HG03439 (cell line): Measurements from ENCODE around the gene C1orf56.
"Not testable (repeated sequence)": the region's sequence is repeated elsewhere in the genome, so short reads cannot be mapped to it uniquely, and the experiment has no call there.

Experiments used
- ATAC-seq: cut with Tn5 transposase; IDR thresholded peaks from one replicate; pipeline ENCODE4 v1.9.1; 2021; ENCODE audit warnings: mild to moderate bottlenecking, moderate library complexity; ENCODE audit not compliant: unreplicated experiment

Gene C1orf56

DNA sequence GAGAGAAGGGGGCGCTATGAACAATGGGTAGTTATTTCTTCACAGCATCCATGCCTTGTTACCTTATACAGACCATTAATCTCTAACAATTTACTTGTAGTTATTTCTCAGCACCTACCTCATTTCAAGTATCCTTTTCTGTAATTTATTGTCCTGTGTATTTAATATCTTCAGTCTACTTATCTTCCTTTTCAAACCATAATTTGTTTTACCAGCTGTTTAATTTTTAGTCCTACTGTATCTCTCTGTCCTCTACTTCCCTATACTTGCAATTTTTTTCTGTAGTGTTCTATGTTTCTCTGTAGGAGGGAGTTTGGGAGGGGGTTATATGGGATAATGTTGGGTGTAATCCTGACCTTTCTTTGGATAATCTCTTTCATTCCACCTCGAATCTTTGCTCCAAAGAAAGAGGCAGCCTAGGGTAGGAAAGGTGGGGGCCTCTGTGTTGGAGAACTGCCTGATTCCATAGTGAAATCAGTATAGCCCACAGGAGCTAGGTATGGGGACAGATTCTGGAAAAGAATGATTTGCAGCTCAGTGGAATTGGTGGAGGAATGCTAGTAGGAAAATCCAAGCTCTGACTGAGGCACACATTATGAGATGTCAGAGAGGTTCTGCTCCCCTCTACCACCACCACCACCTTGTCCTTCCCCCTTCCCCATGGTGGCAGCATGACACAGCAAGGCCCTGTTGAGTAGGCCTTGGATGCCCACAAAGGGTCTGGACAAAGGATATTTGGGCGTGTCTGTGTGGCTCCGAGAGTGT is 13.3 kb downstream of the C1orf56 start:
- no peak for ATAC-seq

DNA sequence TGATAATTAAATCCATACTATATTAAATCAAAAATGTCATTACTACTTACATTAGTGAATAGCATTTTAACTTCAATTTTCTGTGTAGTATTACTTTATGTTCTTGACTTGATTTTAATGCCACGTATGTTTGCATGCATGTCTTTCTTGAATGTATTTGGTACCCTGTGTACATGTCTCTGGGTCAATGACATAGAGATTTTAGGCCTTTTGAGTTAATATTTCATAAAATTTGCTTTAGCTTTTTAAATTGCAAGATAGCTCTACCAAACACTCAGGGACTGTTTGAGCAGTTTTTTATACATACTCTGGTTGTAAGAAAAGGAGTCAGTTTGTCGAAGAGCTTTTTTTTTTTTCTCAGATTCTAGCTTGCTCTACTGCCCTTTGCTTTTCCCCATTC is 14.2 kb downstream of the C1orf56 start:
- no peak for ATAC-seq

DNA sequence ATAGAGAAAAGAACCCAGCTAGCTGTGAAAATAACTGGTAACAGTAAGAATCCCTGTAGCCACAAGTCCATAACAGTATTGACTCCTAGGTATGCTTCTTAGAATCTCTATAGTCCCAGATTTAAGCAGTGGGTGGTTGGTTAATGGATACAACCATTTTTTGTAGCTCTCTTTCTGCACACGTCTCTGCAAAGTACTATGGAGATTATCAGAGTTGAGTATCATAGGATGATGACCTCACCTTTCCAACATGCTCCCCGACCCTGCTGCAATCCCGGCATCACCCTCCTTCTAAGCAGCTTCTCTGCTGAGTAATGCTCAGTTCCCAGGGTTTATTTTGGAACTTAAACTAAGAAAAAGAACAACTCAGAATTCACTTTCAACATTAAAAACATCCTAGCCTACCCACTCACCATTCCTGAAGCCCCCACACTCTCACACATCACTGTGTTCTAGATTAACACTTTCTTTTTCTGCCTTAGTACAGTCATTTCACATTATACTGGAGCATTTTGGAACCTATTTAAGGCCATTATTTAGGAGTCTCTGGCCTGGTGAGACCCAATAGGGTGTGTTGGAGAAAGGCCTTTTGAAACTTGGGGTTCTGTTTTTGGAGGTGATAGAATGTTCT is 15.3 kb downstream of the C1orf56 start:
- no peak for ATAC-seq

DNA sequence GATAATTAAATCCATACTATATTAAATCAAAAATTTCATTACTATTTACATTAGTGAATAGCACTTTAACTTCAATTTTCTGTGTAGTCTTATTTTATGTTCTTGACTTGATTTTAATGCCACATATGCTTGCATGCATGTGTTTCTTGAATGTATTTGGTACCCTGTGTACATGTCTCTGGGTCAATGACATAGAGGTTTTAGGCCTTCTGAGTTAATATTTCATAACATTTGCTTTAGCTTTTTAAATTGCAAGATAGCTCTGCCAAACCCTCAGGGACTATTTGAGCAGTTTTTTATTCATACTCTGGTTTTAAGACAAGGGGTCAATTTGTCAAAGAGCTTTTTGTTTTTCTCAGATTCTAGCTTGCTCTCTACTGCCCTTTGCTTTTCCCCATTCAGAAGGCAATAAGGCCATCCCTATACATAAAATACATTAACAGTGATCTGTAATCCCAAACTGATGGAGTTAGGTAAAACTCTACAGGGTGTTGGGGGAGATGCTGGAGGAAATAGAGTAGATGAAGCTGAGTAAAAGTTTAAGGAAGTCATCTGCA is 17.6 kb downstream of the C1orf56 start:
- ATAC-seq = no peak

GRCh38 chr1:151067185-151067584 is 19.6 kb downstream of the C1orf56 start:
- no peak for ATAC-seq

DNA sequence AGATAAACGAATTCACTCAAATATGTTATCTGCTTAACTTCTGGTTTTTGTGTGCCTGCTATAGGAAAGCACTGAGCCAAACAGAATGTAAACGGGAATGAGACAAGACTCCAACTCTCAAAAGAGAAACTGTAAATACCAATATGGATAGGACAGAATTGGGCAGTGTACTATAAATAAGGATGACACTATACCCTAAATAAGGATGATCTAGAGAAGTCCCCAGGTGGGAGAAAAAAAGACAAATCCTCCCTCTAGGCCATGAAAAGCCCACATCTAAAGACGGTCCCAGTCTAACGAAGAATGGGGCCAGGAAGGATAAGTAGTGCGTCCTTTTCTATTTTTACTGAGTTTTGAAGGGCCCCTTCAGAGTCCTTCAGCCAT is 21.5 kb downstream of the C1orf56 start:
- no peak for ATAC-seq

DNA sequence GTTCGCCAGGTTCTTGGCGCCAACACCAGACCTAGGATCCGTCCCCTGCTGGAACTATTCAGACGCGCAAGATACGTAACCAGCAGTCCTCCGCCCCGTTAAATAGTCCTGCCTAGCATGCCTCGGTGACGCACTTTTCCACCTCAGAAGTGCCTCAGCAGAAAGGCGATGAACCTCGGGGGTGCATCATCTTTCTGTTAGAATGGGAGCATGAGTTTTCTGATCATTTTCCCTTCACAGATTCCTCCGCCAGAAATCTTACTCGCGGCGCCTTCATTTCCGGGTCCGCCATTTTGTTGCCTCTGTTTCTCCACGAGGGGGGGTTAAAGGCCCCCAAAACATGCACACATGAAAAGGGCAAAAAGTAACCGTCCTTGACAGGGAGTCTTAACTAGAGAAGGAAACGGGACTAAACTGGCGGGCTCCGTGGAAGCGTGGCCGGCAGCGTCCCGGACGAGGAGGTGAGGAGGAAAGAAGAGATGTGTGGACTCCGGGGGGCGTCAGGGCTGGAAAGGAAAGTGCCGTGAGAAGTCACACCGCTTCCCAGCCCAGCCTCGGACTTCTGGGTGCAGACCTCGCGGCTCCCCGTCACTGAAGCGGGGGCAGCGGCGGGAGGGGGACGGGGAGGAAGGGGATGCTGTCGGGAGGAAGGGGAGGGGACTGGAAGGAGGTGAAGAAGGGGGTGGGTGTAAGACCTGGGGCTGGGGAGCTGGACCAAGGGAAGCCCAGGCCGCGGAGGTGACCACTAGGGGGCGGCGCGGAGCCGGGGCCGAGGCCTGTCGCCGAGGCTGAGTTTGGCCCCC is 23.1 kb downstream of the C1orf56 start, which contains the start of gene GABPB2:
Gene GABPB2 (plus strand): TSS at position 288 of the 803 bp plus-strand sequence. CDS start 17,429 bp downstream, outside the sequence.
- ATAC-seq = peak; percentile 75

DNA sequence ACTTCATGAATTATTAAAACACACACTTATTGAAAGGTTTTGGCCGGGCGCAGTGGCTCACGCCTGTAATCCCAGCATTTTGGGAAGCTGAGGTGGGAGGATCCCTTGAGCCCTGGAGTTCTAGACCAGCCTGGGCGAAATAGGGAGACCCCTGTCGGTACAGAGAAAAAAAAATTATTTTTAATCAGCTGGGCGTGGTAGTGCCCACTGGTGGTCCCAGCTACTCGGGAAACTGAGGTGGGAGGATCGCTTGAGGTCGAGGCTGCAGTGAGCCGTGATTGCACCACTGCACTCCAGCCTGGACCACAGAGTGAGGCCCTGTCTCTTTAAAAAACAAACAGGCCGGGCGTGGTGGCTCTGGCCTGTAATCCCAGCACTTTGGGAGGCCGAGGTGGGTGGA is 24.7 kb downstream of the C1orf56 start:
- ATAC-seq = no peak

DNA sequence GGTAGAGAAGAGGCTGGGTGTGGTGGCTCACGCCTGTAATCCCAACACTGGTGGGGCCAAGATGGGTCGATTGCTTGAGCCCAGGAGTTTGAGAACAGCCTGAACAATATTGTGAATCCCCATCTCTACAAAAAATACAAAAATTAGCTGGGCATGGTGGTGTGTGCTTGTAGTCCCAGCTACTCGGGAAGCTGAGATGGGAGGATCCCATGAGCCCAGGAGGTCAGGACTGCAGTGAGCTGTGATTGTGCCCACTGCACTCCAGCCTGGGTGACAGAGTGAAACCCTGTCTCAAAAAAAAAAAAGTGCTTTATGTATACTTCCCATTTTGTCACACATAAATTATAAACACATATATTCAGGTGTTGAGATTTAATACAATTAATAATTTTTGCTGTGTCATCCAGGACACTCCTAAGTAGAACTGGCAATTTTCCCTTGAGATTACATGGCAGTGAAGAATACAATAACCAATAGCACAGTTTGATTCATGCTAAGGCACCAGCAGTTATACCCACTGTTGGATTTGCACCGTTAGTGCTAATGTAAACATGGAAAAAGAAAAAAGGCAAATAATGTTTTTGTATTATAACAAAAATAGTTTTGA is 38.5 kb downstream of the C1orf56 start:
- no peak for ATAC-seq

DNA sequence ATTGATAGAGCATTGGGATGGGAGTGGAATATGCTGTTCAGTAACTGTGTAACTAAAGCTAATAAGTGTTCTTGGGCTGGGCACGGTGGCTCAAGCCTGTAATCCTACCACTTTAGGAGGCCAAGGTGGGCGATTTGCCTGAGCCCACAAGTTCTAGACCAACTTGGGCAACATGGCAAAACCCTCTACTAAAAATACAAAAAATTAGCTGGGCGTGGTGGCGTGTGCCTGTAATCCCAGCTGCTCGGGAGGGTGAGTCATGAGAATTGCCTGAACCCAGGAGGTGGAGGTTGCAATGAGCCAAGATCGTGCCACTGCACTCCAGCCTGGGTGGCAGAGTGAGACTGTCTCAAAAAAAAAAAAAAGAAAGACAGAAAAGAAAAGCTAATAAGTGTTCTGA is 49.9 kb downstream of the C1orf56 start:
- ATAC-seq = not testable (repeated sequence)

GRCh38 chr1:151098126-151098525 is 50.6 kb downstream of the C1orf56 start:
- ATAC-seq = no peak
